ENCODE results near the gene PDE6B. TPM values are rescaled to one million over a fixed set of nuclear protein-coding genes. Genes with fewer than 3 reads are reported as not detected.

PDE6B gene
- total RNA-seq, 1 donor from 2014 or later = 5.5 TPM

GRCh38 chr4:592825-593520 is 32.4 kb upstream of the PDE6B start:
- Histone ChIP-seq H3K27ac (no peak overlapping the region), H3K36me3 (no peaks in the 10 kb centered on the region), H3K9me3 (no peaks in the 10 kb centered on the region), H3K4me3 (no peak overlapping the region), H3K4me1 (no peaks in the 10 kb centered on the region), H3K27me3 (ENCODE audit: low read depth) (peaks cover 13% of the 10 kb centered on the region)
- no peak for ATAC-seq
- TF ChIP-seq CTCF (IDR thresholded peaks at IDR 0.05) = no peak
- intact Hi-C loops (cut with DNase I) = no loop called here
- no peak for DNase-seq

- intact Hi-C loops (cut with DNase I) = no loop called here
- H3K4me1 ChIP-seq = no peaks in the 10 kb centered on the region
- no peak for ATAC-seq
- H3K27me3 ChIP-seq (ENCODE audit: low read depth) = peaks cover 43% of the 10 kb centered on the region
- H3K9me3 ChIP-seq = no peaks in the 10 kb centered on the region
- no peak for TF ChIP-seq CTCF (IDR thresholded peaks at IDR 0.05)
- H3K36me3 ChIP-seq = no peaks in the 10 kb centered on the region
- H3K27ac ChIP-seq = no peak overlapping the region
- no peak overlapping the region for H3K4me3 ChIP-seq
- no peak for DNase-seq
Observed at GRCh38 chr4:598925-599324, 26.4 kb upstream of the PDE6B start.

- intact Hi-C loops (cut with DNase I) = no loop called here
Observed at GRCh38 chr4:600166-600565, 25.2 kb upstream of the PDE6B start.

GRCh38 chr4:600850-601515 is 24.4 kb upstream of the PDE6B start:
- H3K9me3 ChIP-seq = no peaks in the 10 kb centered on the region
- no peaks in the 10 kb centered on the region for H3K36me3 ChIP-seq
- no peak for TF ChIP-seq CTCF (IDR thresholded peaks at IDR 0.05)

More at GRCh38 chr4:600166-600565, 25.2 kb upstream of the PDE6B start:
- no peak for TF ChIP-seq CTCF (IDR thresholded peaks at IDR 0.05)
- Histone ChIP-seq H3K4me1 (no peaks in the 10 kb centered on the region), H3K9me3 (no peaks in the 10 kb centered on the region), H3K27ac (no peak overlapping the region), H3K27me3 (ENCODE audit: low read depth) (peaks cover 43% of the 10 kb centered on the region), H3K36me3 (no peaks in the 10 kb centered on the region), H3K4me3 (no peak overlapping the region)
- DNase-seq (no peak), ATAC-seq (no peak)

DNA sequence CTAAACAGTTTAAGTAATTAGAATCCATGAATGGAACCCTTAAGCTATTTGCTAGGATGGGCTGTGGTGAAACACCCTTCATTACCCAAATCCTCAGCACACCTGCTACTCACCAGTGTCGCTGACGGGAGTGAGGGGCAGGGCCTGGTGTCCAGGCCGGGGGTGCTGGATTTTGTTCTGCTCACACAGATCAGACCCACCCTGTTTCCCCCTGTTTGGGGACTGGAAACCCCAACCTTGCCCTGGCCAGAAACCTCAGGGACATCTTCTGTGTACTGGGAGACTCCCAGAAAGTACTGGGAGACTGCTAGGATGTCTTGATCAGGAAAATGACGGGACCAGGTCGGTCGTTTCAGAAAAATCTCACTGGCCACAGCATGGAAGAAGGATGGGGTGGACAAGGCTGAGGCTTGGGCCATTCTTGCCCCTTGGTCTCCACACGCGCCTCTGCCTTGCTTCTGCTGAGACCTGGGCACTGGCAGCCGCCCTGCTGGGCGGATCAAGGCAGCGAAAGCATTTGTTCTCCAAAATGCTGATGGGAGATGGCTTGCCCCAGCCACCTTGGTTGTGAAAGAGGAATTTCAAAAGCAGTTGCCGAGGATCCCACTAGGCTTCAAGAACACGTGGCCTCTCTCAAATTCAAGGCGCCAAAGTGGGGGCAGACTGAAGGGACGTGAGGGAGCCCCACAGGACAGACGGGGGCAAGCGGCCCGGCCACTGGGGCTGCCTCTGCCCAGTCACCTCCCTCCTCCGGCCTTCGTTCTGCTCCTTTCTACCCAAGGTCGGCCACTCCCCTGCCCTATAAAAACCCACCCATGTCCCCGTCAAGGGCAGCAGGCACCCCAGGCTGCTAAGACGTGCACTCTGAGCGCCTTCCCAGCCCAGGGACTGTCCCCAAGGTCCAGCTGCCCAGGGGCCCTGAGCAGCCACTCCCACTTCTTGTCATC is 23.5 kb upstream of the PDE6B start:
- Histone ChIP-seq H3K9me3 (no peaks in the 10 kb centered on the region), H3K4me1 (no peaks in the 10 kb centered on the region), H3K4me3 (no peak overlapping the region), H3K27ac (no peak overlapping the region), H3K27me3 (ENCODE audit: low read depth) (peaks cover 49% of the 10 kb centered on the region), H3K36me3 (no peaks in the 10 kb centered on the region)
- intact Hi-C loops (cut with DNase I) = no loop called here
- TF ChIP-seq CTCF (IDR thresholded peaks at IDR 0.05) = no peak
- DNase-seq (no peak), ATAC-seq (peak in 1 of 2 donors; percentile 15)

More at GRCh38 chr4:600850-601515, 24.4 kb upstream of the PDE6B start:
- intact Hi-C loops (cut with DNase I) = no loop called here
- Histone ChIP-seq H3K4me3 (no peak overlapping the region), H3K4me1 (no peaks in the 10 kb centered on the region), H3K27me3 (ENCODE audit: low read depth) (peaks cover 43% of the 10 kb centered on the region), H3K27ac (no peak overlapping the region)
- ATAC-seq (no peak), DNase-seq (no peak)

Data from lower lobe of right lung (tissue), 2 donors.